Epidermal melanocyte (primary cell): Measurements from ENCODE around the gene UBB.
A peak's percentile ranks its signal among the peaks of the same experiment; 100 is the strongest.
"Not testable (repeated sequence)": the region's sequence is repeated elsewhere in the genome, so short reads cannot be mapped to it uniquely, and the experiment has no call there.

Experiments used
- DNase-seq: peaks from one replicate; pipeline ENCODE4 v3.0.0; 2011; ENCODE audit warnings: low spot score; ENCODE audit not compliant: insufficient read length

Gene UBB

DNA sequence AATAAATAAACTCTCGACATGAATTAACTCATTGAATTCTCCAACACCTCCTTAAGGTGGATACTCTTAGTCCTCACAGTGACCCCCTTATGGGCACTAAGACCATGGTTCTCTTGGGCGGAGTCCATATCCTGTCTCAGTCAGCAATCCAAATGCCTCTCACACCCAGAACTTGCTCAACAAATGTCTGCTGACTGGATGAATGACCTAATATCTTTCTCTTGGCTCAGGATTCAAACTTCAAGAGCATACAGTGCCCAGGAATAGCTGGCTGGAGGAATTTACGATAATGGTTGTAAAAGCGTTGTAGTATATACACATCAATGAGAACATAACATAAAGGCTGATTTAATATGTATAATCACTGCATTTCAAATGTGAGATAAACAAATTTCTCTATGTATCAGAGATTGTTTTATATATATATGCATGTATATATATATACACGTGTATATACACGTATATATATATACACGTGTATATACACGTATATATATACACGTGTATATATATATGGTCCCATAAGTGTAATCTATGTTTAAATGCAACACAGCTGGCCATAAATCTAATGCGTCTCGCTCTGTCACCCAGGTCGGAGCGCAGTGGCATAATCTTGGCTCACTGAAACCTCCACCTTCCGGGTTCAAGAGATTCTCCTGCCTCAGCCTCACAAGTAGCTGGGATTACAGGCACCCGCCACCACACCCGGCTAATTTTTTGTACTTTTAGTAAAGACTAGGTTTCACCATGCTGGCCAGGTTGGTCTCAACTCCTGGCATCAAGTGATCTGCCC lies 6.5 kb upstream of the UBB start:
- no peak for DNase-seq

- DNase-seq, result peak; percentile 61
Measured at GRCh38 chr17:16377941-16378341, 3.0 kb upstream of the UBB start.

DNA sequence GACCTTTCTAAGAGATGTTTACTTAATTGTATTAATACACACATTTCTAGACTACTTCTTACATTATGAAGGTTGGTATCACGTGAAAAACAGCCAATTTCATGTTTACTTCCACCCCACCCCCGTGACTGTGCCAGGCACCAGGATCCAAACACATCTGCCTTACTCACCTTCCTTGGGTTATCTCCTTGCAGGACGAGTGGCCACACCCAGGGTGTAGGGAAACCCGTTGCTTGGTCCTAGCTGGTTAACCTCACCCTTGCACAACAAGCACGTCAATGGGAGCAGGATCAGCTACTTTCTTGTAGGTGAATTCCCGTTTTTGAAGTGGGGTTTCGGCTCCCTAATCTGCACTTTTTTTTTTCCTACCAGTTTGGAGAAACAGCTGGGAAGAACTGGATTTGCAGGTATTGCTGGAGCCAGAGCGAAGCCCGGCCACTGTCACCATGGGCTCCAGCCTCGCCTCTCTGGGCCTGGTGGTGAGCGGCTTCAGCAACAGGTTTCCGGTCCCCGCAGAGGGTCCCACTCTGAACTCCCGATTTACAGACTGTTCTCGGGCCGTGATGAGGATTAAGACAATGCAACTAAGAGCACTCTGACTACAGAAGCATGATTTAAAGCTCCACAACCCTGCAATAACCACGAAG lies 2.1 kb upstream of the UBB start:
- DNase-seq, result no peak

- no peak for DNase-seq
Measured at GRCh38 chr17:16379654-16380053, 1.2 kb upstream of the UBB start.

DNA sequence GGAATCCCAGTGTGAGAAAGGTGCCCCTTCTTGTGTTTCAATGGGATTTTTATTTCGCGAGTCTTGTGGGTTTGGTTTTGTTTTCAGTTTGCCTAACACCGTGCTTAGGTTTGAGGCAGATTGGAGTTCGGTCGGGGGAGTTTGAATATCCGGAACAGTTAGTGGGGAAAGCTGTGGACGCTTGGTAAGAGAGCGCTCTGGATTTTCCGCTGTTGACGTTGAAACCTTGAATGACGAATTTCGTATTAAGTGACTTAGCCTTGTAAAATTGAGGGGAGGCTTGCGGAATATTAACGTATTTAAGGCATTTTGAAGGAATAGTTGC lies 567 bp downstream of the UBB start:
- no peak for DNase-seq

DNA sequence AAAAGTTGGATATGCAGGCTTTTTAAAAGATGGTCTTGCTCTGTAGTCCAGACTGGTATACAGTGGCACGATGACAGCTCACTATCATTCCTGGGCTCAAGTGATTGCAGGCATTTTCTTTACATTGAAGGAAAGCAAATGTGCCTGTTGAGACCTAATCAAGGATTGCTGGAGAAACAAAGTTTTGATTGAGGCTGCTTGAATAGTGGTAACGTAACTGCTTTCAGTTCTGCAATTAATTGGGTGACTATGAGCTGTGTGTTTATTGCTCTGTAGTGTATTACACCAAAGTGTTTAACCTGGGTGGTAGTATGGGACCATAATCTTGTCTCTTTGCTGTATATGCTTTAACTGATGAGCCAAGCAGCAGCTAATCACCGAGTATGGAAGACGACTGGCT lies 2.3 kb downstream of the UBB start:
- DNase-seq, result no peak

- no peak for DNase-seq
Measured at GRCh38 chr17:16383772-16384287, 2.9 kb downstream of the UBB start.

- DNase-seq, result no peak
Measured at GRCh38 chr17:16384557-16384956, 3.7 kb downstream of the UBB start.

- not testable (repeated sequence) for DNase-seq
Measured at GRCh38 chr17:16386126-16386507, 5.2 kb downstream of the UBB start.

DNA sequence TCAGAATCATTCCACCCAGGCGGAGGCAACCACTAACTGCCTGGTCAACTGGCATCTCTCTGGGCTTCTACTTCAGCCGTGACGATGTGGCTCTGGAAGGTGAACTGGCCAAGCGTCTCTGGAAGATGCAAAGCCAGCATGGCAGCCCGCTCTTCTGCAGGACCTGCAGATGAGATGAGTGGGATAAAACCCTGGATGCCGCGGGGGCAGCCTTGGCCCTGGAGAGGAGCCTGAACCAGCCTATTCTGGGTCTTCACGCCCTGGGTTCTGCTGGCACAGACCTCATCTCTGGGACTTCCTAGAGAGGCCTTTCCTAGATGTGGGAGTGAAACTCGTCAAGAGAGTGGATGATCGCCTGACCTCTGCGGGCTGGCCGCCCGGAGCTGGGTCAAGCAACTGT lies 10.6 kb downstream of the UBB start:
- no peak for DNase-seq

DNA sequence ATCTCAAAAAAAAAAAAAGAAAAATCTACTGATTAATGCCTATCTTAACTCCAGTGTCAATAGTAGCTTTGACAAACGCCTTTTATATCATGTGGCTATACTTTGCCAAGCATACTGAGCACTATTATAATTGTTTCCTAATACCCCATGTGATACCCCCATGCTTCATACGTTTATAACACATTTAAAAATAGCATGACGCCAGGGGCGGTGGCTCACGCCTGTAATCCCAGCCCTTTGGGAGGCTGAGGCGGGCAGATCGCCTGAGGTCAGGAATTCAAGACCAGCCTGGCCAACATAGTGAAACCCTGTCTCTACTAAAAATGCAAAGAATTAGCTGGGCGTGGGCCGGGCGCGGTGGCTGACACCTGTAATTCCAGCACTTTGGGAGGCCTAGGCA lies 11.6 kb downstream of the UBB start:
- DNase-seq, result not testable (repeated sequence)

GRCh38 chr17:16395887-16396286 lies 15.0 kb downstream of the UBB start:
- DNase-seq, result not testable (repeated sequence)

- DNase-seq, result not testable (repeated sequence)
Measured at GRCh38 chr17:16396693-16397092, 15.8 kb downstream of the UBB start.

DNA sequence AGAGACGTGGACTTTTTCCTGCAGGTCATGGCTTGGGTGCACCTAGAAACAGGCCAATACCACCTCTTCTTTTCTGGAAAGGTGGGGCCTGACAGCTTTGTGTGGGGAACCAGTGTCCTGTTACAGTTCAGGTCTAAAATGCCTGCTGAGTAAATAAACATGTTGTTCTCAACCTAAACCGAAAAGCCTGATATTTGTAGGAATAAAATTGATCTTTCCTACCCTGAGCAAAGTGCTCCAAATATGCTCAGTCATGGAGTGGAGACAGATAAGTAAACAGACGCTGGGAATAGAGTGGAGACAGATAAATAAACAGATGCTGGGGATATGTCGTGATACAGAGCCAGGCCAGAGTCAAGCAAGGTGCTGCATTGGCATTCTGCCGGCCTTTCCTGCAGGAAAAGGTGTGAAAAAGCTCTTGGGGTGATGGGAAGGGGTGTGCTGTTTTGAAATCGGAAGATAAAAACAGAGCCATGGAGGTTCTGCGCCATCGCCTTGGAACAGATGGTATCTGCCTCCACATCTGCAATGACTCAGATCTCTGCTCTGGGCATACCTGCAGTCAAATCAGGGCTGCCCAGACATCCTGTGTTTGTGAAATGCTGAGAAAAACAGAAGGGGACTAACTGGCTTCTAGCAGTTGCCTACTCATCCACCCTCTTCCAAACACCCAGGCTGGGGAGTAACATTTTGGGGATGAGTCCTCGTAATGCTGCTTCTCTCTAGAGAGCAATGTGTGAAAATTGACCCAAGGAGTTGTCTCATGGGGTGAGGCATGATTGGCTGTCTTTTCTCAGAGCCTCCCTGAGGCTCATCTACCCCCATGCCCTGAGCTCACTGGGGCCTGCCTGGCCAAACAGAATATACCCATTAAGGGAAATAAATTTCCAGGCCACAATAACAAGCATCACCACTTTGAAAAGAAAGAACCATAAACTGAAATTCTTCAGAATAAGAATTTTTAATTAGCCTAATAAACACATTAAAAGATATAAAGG lies 17.7 kb downstream of the UBB start:
- no peak for DNase-seq

DNA sequence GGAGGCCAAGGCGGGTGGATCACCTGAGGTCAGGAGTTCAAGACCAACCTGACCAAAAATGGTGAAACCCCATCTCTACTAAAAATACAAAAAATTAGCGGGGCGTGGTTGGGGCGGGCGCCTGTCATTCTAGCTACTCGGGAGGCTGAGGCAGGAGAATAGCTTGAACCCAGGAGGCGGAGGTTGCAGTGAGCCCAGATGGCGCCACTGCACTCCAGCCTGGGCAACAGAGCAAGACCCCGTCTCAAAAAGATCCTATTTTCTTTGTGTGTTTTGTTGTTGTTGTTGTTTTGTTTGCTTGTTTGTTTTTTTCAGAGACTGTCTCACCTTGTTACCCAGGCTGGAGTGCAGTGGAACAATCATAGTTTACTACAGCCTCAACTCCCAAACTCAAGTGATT lies 23.0 kb downstream of the UBB start:
- not testable (repeated sequence) for DNase-seq

- DNase-seq, result no peak
Measured at GRCh38 chr17:16406742-16407674, 26.1 kb downstream of the UBB start.

- no peak for DNase-seq
Measured at GRCh38 chr17:16407911-16408588, 27.2 kb downstream of the UBB start.

- no peak for DNase-seq
Measured at GRCh38 chr17:16415031-16415924, 34.4 kb downstream of the UBB start, which contains the start of gene TRPV2. TRPV2 (plus strand) TSS chr17:16415571; CDS start chr17:16417669, 2,098 bp downstream.

DNA sequence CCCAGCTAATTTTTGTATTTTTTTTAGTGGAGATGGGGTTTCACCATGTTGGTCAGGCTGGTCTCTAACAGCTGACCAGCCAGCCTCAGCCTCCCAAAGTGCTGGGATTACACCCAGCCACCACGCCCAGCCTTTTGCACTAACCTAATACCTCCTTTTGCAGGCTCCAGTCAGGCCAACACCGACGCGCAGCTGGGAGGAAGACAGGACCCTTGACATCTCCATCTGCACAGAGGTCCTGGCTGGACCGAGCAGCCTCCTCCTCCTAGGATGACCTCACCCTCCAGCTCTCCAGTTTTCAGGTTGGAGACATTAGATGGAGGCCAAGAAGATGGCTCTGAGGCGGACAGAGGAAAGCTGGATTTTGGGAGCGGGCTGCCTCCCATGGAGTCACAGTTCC lies 36.5 kb downstream of the UBB start:
- no peak for DNase-seq
